Spinal cord (tissue), 10 donors: ENCODE measurements around the gene CDC42BPA. TPM values are rescaled to one million over a fixed set of nuclear protein-coding genes. Genes with fewer than 3 reads are reported as not detected.
A peak's percentile ranks its signal among the peaks of the same experiment; 100 is the strongest.
"Not testable (repeated sequence)": the region's sequence is repeated elsewhere in the genome, so short reads cannot be mapped to it uniquely, and the experiment has no call there.

Experiments
- DNase-seq, 6 donors: peaks; one replicate each; pipeline versions ENCODE4 v3.0.0 to v3.0.0-alpha.2; 2013 to 2015; ENCODE audit warnings: low spot score in 6 of 6, low read depth in 4 of 6
- H3K27ac ChIP-seq: one replicate; pipeline ENCODE4 v1.5.1; 2013; ENCODE audit warnings: low read depth, low read length, control low read depth
- H3K27me3 ChIP-seq: one replicate; pipeline ENCODE4 v1.6.1; 2013; ENCODE audit warnings: low read length; ENCODE audit not compliant: control insufficient read depth, insufficient read depth
- H3K36me3 ChIP-seq: one replicate; pipeline ENCODE4 v1.6.1; 2013; ENCODE audit warnings: low read length; ENCODE audit not compliant: control insufficient read depth, insufficient read depth
- H3K4me1 ChIP-seq: one replicate; pipeline ENCODE4 v1.6.1; 2013; ENCODE audit warnings: low read length; ENCODE audit not compliant: control insufficient read depth, insufficient read depth
- H3K4me3 ChIP-seq: one replicate; pipeline ENCODE4 v1.5.1; 2013; ENCODE audit warnings: low read depth, low read length, control low read depth
- H3K9me3 ChIP-seq: one replicate; pipeline ENCODE4 v1.6.1; 2013; ENCODE audit warnings: low read length; ENCODE audit not compliant: control insufficient read depth, insufficient read depth
- WGBS: methylation state at CpG from one replicate; pipeline ENCODE4 v1.1.5; 2013; ENCODE audit warnings: missing lambda C conversion rate; ENCODE audit not compliant: insufficient coverage; 5-methylcytosine and 5-hydroxymethylcytosine counted together
- polyA plus RNA-seq, 2 donors: library from polyadenylated mRNA; unstranded; fragments of 120-200 nt; gene quantifications; one replicate each; pipeline ENCODE4 v1.2.1, GENCODE V29; 2013; ENCODE audit not compliant: insufficient read length in 2 of 2
- total RNA-seq, 2 donors: library from RNA; depleted of rRNA in 1 of 2; stranded (reverse); fragments of 120-200 nt in 1 of 2; fragments of >200 nt in 1 of 2; gene quantifications; one replicate each; pipeline versions ENCODE4 v1.2.3 to v1.2.4, GENCODE V29; 2013 to 2014
- donor health status: healthy.

Gene CDC42BPA
- total and polyA plus RNA-seq, 4 donors, result 44.5 to 129 (median 55.0) TPM

DNA sequence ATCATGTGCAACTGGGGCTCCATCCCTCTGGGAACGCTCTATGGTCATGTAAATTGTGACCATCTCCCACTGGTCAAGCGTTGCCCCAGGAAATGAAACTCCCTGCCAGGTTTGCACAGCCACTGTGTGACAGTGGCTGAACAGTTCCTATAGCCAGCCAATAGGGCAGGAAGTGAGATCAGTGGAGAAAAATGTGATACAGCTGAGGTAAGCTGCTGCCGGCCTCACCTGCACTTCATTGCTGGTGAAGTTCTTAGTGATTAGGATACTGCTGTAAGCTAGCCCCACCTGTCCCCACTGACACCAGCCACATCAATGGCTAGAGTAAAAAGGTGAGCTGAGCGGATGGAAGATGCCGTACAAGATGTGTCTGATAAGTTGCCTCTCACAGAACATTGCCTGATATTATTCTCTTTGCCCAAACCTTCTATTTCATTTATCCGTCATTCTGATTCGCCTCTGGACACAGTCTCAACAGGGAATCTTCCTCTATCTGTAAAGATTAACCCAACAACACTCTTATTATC, 38.4 kb upstream of the CDC42BPA start:
- Histone ChIP-seq H3K27me3 (peaks cover 3% of the 10 kb centered on the region), H3K9me3 (no peaks in the 10 kb centered on the region), H3K36me3 (no peaks in the 10 kb centered on the region), H3K4me1 (peaks cover 3% of the 10 kb centered on the region), H3K4me3 (no peak overlapping the region), H3K27ac (no peak overlapping the region)
- 72% methylated on average over 7 of the region's 7 CpGs for WGBS
- DNase-seq, result no peak

DNA sequence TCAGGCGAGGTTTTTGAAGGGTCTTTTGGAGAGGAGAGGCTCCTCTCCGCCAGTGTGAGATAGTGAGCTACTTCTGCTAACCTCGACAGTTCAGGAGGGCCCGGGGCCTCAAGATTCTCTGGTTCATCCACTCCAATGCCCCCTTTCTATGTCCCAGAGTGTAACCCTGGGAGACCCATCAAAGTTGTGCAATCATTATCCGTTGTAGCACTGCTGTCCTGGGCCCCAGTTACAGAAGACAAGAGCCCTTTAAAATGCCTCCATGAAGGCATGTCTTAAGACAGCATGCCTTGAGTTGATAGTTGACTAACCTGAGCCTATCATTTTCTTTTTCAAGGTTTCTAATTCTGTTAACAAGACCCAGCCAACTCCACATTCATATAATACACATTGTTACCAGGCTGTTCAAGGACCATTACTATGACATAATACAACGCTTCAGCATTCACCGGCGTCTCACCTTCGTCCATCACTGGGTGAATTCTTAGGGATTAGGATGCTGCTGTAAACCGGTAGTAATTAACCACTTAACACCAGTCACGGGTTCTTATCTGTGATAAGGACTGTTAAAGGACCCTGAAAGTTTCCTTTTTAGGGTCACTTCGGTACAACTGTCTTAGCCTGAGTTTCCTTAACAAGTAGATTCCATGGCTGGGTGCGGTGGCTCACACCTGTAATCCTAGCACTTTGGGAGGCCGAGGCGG, 37.4 kb upstream of the CDC42BPA start:
- H3K4me1 ChIP-seq, result peaks cover 3% of the 10 kb centered on the region
- no peak overlapping the region for H3K27ac ChIP-seq
- no peaks in the 10 kb centered on the region for H3K9me3 ChIP-seq
- WGBS, result 69% methylated on average over 6 of the region's 15 CpGs
- no peaks in the 10 kb centered on the region for H3K36me3 ChIP-seq
- DNase-seq, result no peak
- H3K27me3 ChIP-seq, result peaks cover 3% of the 10 kb centered on the region
- H3K4me3 ChIP-seq, result no peak overlapping the region

- Histone ChIP-seq H3K27me3 (peaks cover 3% of the 10 kb centered on the region), H3K27ac (no peak overlapping the region), H3K36me3 (no peaks in the 10 kb centered on the region), H3K9me3 (no peaks in the 10 kb centered on the region), H3K4me3 (no peak overlapping the region), H3K4me1 (peaks cover 3% of the 10 kb centered on the region)
- 83% methylated on average over 1 of the region's 4 CpGs for WGBS
- no peak for DNase-seq
Observed at GRCh38 chr1:227353186-227353585, 34.9 kb upstream of the CDC42BPA start.

GRCh38 chr1:227352164-227352563, 33.9 kb upstream of the CDC42BPA start:
- H3K4me1 ChIP-seq, H3K9me3 ChIP-seq, H3K4me3 ChIP-seq, H3K27ac ChIP-seq, DNase-seq, H3K27me3 ChIP-seq, H3K36me3 ChIP-seq: not testable (repeated sequence)
- WGBS, result 100% methylated on average over 1 of the region's 2 CpGs

GRCh38 chr1:227351443-227351842, 33.2 kb upstream of the CDC42BPA start:
- Histone ChIP-seq H3K4me3 (no peak overlapping the region), H3K9me3 (no peaks in the 10 kb centered on the region), H3K27me3 (peaks cover 3% of the 10 kb centered on the region), H3K4me1 (no peaks in the 10 kb centered on the region), H3K36me3 (no peaks in the 10 kb centered on the region), H3K27ac (no peak overlapping the region)
- no CpG with 5 or more reads among the region's 1 CpG for WGBS
- peak in 1 of 6 donors; percentile 46 for DNase-seq

GRCh38 chr1:227349967-227350366, 31.7 kb upstream of the CDC42BPA start:
- H3K4me1 ChIP-seq, result no peaks in the 10 kb centered on the region

GRCh38 chr1:227343727-227344551, 25.6 kb upstream of the CDC42BPA start:
- no peaks in the 10 kb centered on the region for H3K27me3 ChIP-seq
- no peak for DNase-seq
- no peaks in the 10 kb centered on the region for H3K36me3 ChIP-seq
- no peaks in the 10 kb centered on the region for H3K9me3 ChIP-seq
- no peak overlapping the region for H3K4me3 ChIP-seq
- no peak overlapping the region for H3K27ac ChIP-seq
- no peaks in the 10 kb centered on the region for H3K4me1 ChIP-seq
- WGBS, result no CpG with 5 or more reads among the region's 3 CpGs

More at GRCh38 chr1:227349967-227350366, 31.7 kb upstream of the CDC42BPA start:
- H3K36me3 ChIP-seq, result no peaks in the 10 kb centered on the region
- H3K9me3 ChIP-seq, result no peaks in the 10 kb centered on the region
- no peaks in the 10 kb centered on the region for H3K27me3 ChIP-seq
- no CpG with 5 or more reads among the region's 3 CpGs for WGBS
- no peak overlapping the region for H3K27ac ChIP-seq
- H3K4me3 ChIP-seq, result no peak overlapping the region
- no peak for DNase-seq

DNA sequence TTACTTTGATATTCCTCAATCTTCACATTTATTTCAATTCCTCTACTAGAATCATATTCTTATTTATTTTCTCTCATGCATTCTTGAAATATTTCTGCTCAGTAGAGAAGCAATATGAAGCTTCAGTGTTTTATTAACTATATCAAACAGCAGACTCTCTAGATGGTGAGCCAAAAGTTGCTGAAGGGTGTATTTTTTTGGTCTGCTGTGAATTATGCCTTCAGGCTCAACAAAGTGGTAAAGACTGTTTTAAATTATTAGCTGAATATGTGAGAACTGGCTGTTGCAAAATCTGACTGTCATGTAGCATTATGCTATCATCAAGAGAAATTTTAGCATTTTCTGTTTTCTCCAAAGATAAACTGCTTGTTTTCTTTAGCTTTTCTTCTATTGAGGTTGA, 24.9 kb upstream of the CDC42BPA start:
- Histone ChIP-seq H3K27ac (no peak overlapping the region), H3K4me3 (no peak overlapping the region), H3K9me3 (no peaks in the 10 kb centered on the region), H3K36me3 (no peaks in the 10 kb centered on the region), H3K27me3 (no peaks in the 10 kb centered on the region), H3K4me1 (no peaks in the 10 kb centered on the region)
- no peak for DNase-seq

DNA sequence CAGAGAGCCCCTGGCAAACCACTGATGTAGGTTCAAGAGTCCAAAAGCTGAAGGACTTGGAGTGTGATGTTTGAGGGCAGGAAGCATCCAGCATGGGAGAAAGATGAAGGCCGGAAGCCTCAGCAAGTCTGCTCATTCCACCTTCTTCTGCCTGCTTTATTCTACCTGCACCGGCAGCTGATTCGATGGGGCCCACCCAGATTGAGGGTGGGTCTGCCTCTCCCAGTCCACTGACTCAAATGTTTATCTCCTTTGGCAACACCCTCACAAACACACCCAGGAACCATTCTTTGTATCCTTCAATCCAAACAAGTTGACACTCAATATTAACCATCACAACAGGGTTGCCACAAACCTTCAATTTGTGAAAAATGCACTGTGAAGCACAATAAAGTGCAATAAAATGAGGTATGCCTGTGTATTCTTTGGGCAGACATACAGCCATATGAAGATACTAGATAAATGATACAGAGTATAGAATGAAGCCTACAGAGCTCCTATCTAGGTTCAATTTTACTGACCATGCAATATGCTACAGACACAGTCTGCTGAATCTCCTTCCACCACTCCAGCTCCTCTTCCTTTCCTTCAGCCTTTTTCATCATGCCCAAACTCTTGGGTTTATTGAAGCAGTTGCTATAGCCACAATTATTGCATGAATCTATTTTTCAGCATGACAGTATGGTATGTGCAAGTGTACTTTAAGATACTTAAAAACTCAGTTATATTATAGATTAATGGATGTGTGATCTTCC, 24.0 kb upstream of the CDC42BPA start:
- Histone ChIP-seq H3K27me3 (no peaks in the 10 kb centered on the region), H3K27ac (no peak overlapping the region), H3K4me1 (no peaks in the 10 kb centered on the region), H3K9me3 (no peaks in the 10 kb centered on the region), H3K4me3 (no peak overlapping the region), H3K36me3 (no peaks in the 10 kb centered on the region)
- whole genome bisulfite sequencing, result 100% methylated on average over 3 of the region's 3 CpGs
- no peak for DNase-seq
